NCI-H187 treated with DMSO at 0.1 percent for 48 hours (cell line): Measurements from ENCODE around the gene ATG4C.
"Not testable (repeated sequence)": the region's sequence is repeated elsewhere in the genome, so short reads cannot be mapped to it uniquely, and the experiment has no call there.

Experiments
- DNase-seq: peaks from one replicate; lab custom pipeline; 2025; lab: John Stamatoyannopoulos, UW

Gene ATG4C, protein sequence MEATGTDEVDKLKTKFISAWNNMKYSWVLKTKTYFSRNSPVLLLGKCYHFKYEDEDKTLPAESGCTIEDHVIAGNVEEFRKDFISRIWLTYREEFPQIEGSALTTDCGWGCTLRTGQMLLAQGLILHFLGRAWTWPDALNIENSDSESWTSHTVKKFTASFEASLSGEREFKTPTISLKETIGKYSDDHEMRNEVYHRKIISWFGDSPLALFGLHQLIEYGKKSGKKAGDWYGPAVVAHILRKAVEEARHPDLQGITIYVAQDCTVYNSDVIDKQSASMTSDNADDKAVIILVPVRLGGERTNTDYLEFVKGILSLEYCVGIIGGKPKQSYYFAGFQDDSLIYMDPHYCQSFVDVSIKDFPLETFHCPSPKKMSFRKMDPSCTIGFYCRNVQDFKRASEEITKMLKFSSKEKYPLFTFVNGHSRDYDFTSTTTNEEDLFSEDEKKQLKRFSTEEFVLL

DNA sequence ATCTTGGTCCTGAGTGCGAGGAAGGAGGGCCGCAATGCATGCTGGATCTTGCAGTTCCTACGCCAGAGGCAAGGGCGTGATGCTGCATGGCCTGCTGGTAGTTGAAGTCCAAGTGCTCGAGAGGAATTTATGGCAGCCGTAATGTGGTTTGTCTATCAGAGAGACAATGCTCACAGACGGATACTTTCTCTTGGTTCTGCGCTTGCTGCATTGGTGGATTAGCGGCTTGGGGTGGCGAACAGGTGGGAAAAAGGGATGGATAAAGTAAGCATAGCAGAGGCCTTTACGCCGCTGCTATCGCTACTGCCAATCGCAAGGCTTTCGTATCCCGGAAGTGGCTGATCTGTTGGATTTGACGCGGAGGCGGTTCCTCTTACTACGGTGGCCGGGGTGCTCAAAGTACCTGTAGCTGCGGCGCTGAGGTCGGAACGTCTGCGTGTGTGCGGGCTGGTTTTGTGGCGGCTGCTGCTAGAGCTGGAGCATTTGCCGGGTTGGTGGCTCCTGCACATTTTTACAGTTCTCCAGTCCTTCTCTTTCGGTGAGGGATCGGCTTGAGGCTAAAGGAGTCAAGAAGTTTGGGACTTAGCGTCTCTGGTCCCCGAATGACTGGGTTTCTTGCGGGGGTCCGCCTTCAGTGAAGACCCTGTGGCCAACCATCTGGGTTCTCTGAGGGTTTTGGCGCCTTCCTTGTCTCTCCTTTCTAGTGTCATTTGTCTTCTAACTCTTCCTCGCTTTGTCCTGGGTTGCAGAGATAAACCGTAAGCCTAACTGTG, at the start of gene ATG4C:
TSS of gene ATG4C (plus strand) at position 397 of the 773 bp plus-strand sequence. CDS start 19,655 bp downstream, outside the sequence.
- DNase-seq, result peak; percentile 77

DNA sequence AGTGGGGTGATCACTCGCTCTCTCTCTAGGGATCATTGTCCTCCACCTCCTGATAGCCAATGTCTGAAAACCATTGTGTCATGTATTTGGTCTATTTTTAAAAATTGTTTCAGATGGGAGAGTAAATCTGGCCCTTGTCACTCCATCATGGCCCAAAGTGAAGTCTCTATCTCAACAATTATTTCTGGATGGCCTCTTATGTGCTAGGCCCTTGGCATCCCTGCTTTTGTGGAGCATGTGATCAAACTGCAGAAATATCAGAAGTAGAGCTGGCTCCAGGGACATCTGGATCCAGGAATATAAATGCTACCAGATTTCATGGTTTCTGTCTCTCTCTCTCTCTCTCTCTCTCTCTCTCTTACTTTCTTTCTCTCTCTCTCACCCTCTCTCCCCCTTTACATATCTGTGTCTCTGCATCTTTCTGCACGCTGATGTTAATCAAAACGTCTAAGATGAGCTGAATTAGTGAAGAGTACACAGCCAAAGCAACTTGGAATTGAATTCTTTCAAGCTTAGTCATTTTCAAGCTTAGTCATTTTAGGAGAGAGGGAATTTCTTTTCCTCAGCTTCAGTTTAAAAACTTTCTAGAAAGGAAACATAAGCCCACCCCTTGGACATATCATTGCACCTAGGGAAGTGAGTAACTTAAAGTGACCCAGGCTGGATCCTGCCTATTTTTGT, 48.3 kb upstream of the ATG4C start:
- no peak for DNase-seq

DNA sequence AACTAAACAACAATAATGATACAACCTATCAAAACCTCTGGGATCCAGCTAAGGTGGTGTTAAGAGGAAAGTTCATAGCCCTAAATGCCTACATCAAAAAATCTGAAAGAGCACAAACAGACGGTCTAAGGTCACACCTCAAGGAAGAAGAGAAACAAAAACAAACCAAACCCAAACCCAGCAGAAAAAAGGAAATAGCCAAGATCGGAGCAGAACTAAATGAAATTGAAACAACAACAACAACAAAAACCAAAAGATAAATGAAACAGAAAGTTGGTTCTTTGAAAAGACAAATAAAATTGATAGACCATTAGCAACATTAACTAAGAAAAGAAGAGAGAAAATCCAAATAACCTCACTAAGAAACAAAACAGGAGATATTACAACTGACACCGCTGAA, 43.2 kb upstream of the ATG4C start:
- DNase-seq, result not testable (repeated sequence)

DNA sequence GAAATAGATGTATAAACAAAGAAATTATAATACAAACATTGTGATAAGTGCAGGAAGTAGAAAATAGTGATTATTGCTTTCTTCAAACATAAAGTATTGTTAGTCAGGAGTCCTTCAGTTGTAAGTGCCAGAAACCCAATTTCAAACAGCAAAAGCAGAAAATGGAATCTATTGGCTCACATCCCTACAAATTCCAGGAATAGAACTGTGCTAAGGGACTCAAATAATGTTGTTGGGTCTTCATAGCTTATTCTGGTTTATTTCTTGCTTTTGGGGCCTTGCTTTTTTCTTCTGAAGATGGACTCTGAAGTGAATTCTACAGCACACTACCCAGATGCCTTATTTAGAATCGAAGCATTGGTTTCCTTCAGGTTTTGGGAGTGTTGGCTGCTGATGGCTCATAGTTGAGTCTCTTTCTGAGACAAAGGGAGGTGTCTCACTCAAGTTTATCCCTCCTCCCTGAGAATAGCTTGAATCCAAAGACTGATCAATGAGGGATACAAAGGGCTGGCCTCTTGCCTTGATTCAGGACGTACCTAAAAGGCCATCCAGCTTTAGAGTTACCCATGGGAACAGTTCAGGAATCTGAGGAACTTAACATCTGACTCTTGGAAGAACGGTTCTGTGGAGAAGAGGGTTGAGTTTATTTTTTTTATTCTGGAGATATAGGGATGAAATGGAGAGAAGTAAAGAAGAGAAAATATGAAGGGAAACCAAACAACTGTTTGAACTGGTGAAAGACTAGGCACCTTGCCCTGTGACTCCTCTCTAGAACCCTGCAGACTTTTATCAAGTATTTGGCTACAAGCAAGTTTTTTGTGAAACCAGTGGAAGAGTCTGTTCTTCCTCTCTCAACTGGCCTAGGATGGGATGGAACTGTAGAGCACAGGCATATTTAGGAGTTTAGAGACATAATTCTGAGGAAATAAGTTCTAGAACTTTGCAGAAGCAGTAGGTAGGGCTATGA, 39.0 kb upstream of the ATG4C start:
- no peak for DNase-seq

DNA sequence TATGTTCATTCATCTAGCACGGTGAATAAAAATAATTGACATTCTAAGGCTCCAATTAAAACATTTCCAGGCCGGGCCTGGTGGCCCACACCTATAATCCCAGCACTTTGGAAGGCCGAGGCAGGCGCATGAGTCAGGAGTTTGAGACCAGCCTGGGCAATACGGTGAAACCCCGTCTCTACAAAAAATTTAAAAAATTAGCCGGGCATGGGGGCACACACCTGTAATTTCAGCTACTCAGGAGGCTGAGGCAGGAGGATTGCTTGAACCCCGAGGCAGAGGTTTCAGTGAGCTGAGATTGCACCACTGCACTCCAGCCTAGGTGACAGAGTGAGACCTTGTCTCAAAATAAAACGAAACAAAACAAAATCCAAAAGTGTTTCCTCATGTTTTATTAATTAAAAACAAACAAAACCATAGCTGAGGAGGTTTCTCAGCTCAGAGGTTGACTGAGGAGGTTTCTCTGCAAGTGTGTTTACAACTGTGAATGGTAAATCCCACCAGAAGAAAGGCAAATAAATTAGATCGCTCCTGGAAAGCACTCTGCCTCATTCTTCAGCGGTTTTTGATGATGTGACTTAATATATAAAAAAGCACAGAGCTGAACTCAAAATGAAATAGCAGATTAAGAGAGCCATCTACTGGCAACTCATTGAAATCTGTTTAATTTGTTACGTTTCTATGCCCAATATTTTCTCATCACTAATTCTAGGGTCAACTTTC, 37.7 kb upstream of the ATG4C start:
- no peak for DNase-seq

DNA sequence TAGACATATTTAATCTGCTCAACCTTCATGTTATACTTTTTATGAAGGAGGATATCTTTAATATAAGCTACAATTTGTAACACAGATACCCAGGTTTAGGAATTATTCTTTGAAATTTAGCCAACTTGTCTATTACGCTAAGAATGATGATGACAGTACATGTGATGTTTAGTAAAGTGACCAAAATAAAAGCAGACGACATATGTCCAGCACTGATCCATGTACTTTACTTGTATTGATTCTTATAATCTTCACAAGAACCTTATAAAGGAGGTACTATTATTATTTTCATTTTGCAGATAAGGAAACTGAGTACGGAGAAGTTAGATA, 37.2 kb upstream of the ATG4C start:
- no peak for DNase-seq

DNA sequence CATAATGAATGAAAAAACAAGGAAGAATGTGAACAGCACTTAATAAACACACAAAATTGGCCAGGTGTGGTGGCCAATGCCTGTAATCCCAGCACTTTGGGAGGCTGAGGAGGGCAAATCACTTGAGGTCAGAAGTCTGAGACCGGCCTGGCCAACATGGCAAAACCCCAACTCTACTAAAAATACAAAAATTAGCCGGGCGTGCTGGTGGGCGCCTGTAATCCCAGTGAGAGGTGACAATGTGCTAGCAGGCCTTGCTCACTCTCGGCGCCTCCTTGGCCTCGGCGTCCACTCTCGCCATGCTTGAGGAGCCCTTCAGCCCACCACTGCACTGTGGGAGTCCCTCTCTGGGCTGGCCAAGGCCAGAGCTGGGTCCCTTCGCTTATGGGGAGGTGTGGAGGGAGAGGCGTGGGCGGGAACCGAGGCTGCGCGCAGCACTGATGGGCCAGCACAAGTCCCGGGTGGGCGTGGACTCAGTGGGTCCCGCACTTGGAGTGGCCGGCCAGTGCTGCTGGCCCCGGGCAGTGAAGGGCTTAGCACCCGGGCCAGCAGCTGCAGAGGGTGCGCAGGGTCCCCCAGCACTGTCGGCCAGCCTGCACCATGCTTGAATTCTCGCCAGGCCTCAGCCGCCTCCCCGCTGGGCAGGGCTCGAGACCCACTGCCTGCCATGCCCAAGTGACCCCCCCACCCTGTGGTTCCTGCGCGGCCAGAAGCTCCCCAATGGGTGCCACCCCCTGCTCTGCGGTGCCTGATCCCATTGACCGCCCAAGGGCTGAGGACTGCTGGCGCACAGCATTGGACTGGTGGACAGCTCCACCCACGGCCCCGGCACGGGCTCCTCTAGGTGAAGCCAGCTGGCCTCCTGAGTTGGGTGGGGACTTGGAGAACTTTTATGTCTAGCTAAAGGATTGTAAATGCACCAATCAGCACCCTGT, 30.6 kb upstream of the ATG4C start:
- DNase-seq, result no peak

DNA sequence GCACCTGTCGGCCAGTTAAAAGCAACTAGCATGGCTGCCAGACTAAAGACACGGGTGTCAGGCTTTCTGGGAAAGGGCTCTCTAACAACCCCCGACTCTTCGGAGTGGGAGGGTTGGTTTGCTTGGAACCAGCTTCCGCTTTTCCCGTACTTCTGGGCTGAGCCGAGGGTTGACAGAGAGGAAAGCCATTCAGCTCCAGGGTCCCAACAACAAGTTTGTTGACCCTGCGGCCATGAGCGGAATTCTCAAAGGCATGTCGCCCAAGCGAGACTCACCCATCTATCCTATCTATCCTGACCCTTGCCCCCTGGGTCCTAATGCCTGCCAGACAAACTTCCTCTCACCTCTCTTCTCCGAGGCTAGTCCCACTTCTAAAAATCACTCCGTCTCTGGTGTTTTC, 29.0 kb upstream of the ATG4C start:
- DNase-seq, result not testable (repeated sequence)

DNA sequence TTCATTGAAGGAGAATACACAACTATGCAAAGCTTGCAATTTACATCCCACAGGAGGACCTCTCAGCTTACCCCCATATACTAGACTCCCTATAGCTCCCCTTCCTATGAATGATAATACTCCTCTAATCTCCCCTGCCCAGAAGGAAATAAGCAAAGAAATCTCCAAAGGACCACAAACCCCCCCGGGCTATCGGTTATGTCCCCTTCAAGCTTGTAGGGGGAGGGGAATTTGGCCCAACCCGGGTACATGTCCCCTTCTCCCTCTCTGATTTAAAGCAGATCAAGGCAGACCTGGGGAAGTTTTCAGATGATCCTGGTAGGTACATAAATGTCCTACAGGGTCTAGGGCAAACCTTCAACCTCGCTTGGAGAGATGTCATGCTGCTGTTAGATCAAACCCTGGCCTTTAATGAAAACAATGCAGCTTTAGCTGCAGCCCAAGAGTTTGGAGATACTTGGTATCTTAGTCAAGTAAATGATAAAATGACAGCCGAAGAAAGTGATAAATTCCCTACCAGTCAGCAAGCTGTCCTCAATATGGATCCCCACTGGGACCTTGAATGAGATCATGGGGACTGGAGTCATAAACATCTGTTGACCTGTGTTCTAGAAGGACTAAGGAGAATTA, 27.6 kb upstream of the ATG4C start:
- DNase-seq, result not testable (repeated sequence)

DNA sequence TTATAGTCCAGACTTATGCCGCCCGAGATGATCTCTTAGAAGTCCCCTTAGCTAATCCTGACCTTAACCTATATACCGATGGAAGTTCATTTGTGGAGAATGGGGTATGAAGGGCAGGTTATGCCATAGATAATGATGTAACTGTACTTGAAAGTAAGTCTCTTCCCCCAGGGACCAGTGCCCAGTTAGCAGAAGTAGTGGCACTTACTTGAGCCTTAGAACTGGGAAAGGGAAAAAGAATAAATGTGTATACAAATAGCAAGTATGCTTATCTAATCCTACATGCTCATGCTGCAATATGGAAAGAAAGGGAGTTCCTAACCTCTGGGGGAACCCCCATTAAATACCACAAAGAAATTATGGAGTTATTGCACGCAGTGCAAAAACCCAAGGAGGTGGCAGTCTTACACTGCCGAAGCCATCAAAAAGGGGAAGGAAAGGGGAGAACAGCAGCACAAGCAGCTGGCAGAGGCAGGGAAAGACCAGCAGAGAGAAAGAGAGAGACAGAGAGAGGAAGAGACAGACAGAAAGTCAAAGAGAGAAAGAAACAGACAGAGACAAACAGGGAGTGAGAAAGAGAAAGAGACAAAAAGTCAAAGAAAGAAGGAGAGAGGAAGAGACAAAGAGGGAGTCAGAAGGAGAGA, 24.6 kb upstream of the ATG4C start:
- not testable (repeated sequence) for DNase-seq

DNA sequence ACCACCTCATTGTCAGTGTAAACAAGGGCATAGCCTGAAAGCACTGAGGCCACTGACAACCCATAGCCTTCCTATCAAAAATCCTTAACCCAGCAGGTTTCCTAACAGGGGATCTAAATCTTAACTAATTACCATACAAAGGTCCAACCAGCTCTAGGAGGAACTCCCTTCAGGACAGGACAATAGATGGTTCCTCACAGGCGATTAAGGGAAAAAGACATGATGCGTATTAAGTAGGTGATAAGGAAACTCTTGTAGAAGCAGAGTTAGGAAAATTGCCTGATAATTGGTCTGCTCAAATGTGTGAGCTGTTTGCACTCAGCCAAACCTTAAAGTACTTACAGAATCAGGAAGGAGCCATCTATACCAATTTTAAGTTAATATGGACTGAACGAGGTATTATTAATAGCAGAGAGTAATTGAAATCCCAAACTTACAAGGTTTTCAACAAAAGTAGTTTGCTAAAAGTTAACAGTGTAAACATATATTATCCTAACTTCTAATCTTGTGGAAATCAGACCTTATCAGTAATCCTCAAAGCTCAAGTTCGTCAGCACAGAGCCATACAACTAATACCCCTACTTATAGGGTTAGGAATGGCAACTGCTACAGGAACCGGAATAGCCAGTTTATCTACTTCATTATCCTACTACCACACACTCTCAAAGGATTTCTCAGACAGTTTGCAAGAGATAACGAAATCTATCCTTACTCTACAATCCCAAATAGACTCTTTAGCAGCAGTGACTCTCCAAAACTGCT, 23.7 kb upstream of the ATG4C start:
- not testable (repeated sequence) for DNase-seq

DNA sequence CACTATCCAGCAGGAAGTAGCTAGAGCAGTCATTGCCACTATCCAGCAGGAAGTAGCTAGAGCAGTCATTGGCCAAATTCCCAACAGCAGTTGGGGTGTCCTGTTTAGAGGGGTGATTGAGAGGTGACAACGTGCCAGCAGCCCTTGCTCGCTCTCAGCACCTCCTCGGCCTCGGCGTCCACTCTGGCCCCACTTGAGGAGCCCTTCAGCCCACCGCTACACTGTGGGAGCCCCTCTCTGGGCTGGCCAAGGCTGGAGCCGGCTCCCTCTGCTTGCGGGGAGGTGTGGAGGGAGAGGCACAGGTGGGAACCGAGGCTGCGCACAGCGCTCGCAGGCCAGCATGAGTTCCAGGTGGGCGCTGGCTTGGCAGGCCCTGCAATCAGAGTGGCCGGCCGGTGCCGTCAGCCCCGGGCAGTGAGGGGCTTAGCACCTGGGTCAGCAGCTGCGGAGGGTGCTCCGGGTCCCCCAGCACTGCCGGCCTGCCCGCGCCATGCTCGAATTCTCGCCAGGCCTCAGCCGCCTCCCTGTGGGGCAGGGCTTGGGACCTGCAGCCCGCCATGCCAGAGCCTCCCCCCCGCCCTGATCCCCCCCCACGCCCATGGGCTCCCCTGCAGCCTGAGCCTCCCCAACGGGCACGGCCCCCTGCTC, 22.6 kb upstream of the ATG4C start:
- not testable (repeated sequence) for DNase-seq

DNA sequence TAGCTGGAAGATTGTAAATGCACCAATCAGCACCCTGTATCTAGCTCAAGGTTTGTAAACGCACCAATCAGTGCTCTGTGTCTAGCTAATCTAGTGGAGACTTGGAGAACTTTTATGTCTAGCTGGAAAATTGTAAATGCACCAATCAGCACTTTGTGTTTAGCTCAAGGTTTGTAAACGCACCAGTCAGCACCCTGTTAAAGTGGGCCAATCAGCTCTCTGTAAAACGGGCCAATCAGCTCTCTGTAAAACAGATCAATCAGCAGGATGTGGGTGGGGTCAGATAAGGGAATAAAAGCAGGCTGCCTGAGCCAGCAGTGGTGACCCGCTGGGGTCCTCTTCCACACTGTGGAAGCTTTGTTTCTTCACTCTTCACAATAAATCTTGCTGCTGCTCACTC, 21.9 kb upstream of the ATG4C start:
- not testable (repeated sequence) for DNase-seq

DNA sequence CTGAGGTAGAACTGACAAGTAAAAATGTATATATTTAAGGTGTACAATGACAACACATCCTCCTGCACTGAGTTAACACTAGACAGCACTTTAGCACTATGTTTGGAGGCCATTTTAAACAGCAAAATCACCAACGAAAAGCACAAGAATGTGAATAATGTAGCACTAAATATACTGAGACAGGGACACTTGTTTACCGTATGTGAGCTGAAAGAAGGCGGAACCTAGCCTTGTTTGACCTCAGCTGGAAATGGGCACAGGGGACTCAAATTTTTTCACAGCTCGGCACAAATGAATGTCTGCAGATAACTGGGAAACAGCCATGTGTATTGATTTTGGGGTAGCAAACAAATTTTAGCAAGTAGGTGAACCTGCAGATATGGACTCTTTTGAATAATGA, 18.0 kb upstream of the ATG4C start:
- DNase-seq, result no peak

DNA sequence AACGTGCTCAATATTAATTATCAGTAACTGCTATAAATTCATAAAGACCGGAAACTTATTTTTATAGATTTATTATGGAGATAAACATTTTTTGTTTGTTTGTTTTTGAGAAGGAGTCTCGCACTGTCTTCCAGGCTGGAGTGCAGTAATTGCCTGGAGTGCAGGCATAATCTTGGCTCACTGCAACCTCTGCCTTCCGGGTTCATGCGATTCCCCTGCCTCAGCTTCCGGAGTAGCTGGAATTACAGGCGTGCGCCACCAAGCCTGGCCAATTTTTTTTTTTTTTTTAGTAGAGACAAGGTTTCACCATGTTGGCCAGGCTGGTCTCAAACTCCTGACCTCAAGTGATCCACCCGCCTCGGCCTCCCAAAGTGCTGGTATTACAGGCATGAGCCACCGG, 15.4 kb upstream of the ATG4C start:
- DNase-seq, result not testable (repeated sequence)

DNA sequence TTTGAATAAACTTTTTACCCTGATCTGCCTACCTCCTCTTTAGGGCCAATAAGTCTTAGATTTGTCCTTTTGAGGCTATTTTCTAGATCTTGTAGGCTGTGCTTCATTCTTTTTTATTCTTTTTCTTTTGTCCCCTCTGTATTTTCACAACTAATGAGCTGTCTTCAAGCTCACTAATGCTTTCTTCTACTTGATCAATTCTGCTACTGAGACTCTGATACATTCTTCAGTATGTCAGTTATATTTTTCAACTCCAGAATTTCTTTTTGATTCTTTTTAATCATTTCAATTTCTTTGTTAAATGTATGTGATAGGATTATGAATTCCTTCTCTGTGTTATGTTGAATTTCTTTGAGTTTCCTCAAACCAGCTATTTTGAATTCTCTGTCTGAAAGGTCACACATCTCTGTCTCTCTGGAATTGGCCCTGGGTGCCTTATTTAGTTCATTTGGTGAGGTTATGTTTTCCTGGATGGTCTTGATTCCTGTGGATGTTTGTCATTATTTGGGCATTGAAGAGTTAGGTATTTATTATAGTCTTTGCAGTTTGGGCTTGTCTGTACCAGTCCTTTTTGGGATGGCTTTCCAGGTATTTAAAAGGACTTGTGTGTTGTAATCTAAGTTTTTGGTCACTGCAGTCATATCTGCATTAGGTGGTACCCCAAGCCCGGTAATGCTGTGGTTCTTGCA, 11.2 kb upstream of the ATG4C start:
- no peak for DNase-seq

DNA sequence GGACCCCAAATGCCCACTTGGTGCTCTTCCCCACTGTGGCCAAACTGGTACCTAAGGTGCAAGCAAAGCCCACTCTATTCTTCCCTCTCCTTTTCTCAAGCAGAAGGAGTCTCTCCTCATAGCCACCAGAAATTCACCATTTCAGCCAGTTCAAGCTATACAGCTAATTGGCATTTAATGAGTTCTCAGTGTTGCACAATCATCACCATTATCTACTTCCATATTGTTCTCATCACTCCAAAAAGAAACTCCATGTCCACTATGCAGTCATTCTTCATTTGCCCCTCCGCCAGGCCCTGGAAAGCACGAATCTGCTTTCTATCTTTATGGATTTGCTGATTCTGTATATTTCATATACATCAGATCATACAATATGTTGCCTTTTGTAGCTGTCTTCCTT, 9.9 kb upstream of the ATG4C start:
- no peak for DNase-seq
